ENCODE results near the gene EFL1. TPM values are rescaled to one million over a fixed set of nuclear protein-coding genes. Genes with fewer than 3 reads are reported as not detected.

The EFL1 gene
- total and polyA plus RNA-seq, 9 of the 15 experiments (the other 6 are each of a cell fraction or from before 2014, with no cell fraction given) = 4.8 to 32.5 (median 16.9) TPM

GRCh38 chr15:82186719-82187406 lies 75.7 kb downstream of the EFL1 start:
- TF ChIP-seq TARDBP (IDR thresholded peaks at IDR 0.05) (no peak), ELK3 (CRISPR knock-in tag; IDR thresholded peaks at IDR 0.05) (no peak), ZNF3 (CRISPR knock-in tag; IDR thresholded peaks at IDR 0.05) (no peak), GABPA (tag; conservative IDR thresholded peaks at IDR 0.05; ENCODE audit: low read depth) (no peak), ZNF224 (CRISPR knock-in tag; IDR thresholded peaks at IDR 0.05) (no peak), SRF (CRISPR knock-in tag; IDR thresholded peaks at IDR 0.05) (no peak), JUNB (CRISPR knock-in tag; conservative IDR thresholded peaks at IDR 0.05) (no peak), CCNT2 (IDR thresholded peaks at IDR 0.05; ENCODE audit: borderline replicate concordance, extremely low read depth, insufficient read length, low read depth, low read length) (no peak), PTRF (tag; IDR thresholded peaks at IDR 0.05) (no peak), ID3 (CRISPR knock-in tag; IDR thresholded peaks at IDR 0.05) (no peak), ID3 (tag; IDR thresholded peaks at IDR 0.05) (no peak), CTBP1 (IDR thresholded peaks at IDR 0.05; ENCODE audit: borderline replicate concordance) (no peak), IRF2 (CRISPR knock-in tag; IDR thresholded peaks at IDR 0.05) (no peak), RREB1 (CRISPR knock-in tag; IDR thresholded peaks at IDR 0.05) (no peak), SETDB1 (IDR thresholded peaks at IDR 0.05; ENCODE audit: low read length) (no peak)
- no peaks in the 10 kb centered on the region for H3K79me2 ChIP-seq (ENCODE audit: control insufficient read depth, insufficient read depth, low read length)
- BruUV-seq (replicated peaks) = no TSS peak
- H3K4me1 ChIP-seq (replicated peaks in 1 of 2; ENCODE audit: control insufficient read depth in 2 of 2, insufficient read depth in 2 of 2, low read length in 2 of 2) = no peaks in the 10 kb centered on the region; a peak in 1 of 5 replicates
- 93% methylated on average over 6 of the region's 6 CpGs for WGBS (ENCODE audit: insufficient coverage, low coverage, missing lambda C conversion rate)
- ChIA-PET CTCF (ENCODE audit: low intra/inter-chr PET ratio) (no interaction called here), POLR2A (no interaction called here)
- no peak overlapping the region for H3K27ac ChIP-seq (ENCODE audit: extremely low read depth, low read depth, low read length)
- in situ Hi-C loops (cut with MboI) = no loop called here
- no peaks in the 10 kb centered on the region for H3K9me3 ChIP-seq (replicated peaks; ENCODE audit: control insufficient read depth, insufficient read depth, low read depth, low read length)
- H3K9ac ChIP-seq (ENCODE audit: insufficient read depth in 1 of 2, low read depth in 2 of 2, low read length in 2 of 2) = no peak overlapping the region
- no peaks in the 10 kb centered on the region for H4K20me1 ChIP-seq (replicated peaks; ENCODE audit: control insufficient read depth, insufficient read depth, low read length)
- DNase-seq (ENCODE audit: extremely low read depth in 1 of 4, low spot score in 3 of 4) (no peak), FAIRE-seq (no peak), ATAC-seq (no peak)
- H3K4me3 ChIP-seq = no peak overlapping the region
- H3K36me3 ChIP-seq (ENCODE audit: control insufficient read depth, insufficient read depth, low read length) = no peaks in the 10 kb centered on the region
- H3K4me2 ChIP-seq (ENCODE audit: insufficient read depth, low read length) = no peak overlapping the region
- no peaks in the 10 kb centered on the region for H3K27me3 ChIP-seq (ENCODE audit: control insufficient read depth in 2 of 2, insufficient read depth in 2 of 2, low read length in 2 of 2)
- H2AFZ ChIP-seq (ENCODE audit: low read depth, low read length) = no peak overlapping the region
- intact Hi-C loops (cut with micrococcal nuclease) = no loop called here
- no peaks in the 10 kb centered on the region for H3K9me1 ChIP-seq (ENCODE audit: control insufficient read depth, insufficient read depth, low read length)

All from K562 (cell line).